HCT116 (cell line): ENCODE measurements around the gene ADGRD1.

Experiments
- CTCF ChIP-seq, 3 experiments: fragments of 200-600 bp in 1 of 3; sonication (generic) in 1 of 3; IDR thresholded peaks in 2 of 3; conservative IDR thresholded peaks in 1 of 3; 2 replicates each; pipeline ENCODE4 v1.5.1; 2012 to 2017; ENCODE audit warnings: low read depth in 2 of 3, low read length in 2 of 3, antibody characterized with exemption in 1 of 3, borderline replicate concordance in 1 of 3, control low read depth in 1 of 3, mild to moderate bottlenecking in 1 of 3, mixed read lengths in 1 of 3, mixed run types in 1 of 3, moderate library complexity in 1 of 3; ENCODE audit not compliant: insufficient read depth in 1 of 3
- POLR2AphosphoS5 ChIP-seq: IDR thresholded peaks from 2 replicates; pipeline ENCODE4 v1.6.1; 2011; ENCODE audit warnings: mild to moderate bottlenecking, low read depth, low read length, moderate library complexity
- RAD21 ChIP-seq: IDR thresholded peaks from 2 replicates; pipeline ENCODE4 v1.6.1; 2012; ENCODE audit warnings: low read depth, mild to moderate bottlenecking

- TF ChIP-seq POLR2AphosphoS5 (no peak), RAD21 (no peak), CTCF (IDR thresholded peaks at IDR 0.05 in 2 of 3, conservative IDR thresholded peaks at IDR 0.05 in 1 of 3; ENCODE audit: borderline replicate concordance in 1 of 3, insufficient read depth in 1 of 3, low read depth in 2 of 3, low read length in 2 of 3) (no peak; a peak in 1 of 6 replicates)
These were observed 142.3 kb downstream of the ADGRD1 start for GRCh38 chr12:131095826-131096680.
